HG02943 (cell line): ENCODE measurements around the gene DYNLRB1.

Experiments
- ATAC-seq: cut with Tn5 transposase; IDR thresholded peaks from one replicate; pipeline ENCODE4 v1.9.1; 2021; ENCODE audit warnings: mild to moderate bottlenecking, low read depth, moderate library complexity; ENCODE audit not compliant: unreplicated experiment

DYNLRB1 gene

GRCh38 chr20:34552569-34552968, 36.3 kb downstream of the DYNLRB1 start:
- no peak for ATAC-seq

GRCh38 chr20:34553366-34553867, 37.2 kb downstream of the DYNLRB1 start:
- ATAC-seq, result no peak

GRCh38 chr20:34557936-34558319, 41.7 kb downstream of the DYNLRB1 start:
- no peak for ATAC-seq

GRCh38 chr20:34558320-34559218, 42.3 kb downstream of the DYNLRB1 start, which contains the start of gene MAP1LC3A:
TSS of gene MAP1LC3A (plus strand) at chr20:34558718. CDS start at chr20:34558869, 151 bp downstream.
- no peak for ATAC-seq

GRCh38 chr20:34559311-34560140, 43.3 kb downstream of the DYNLRB1 start:
- no peak for ATAC-seq

- ATAC-seq, result no peak
These were observed 43.9 kb downstream of the DYNLRB1 start for GRCh38 chr20:34560141-34560523.

- no peak for ATAC-seq
These were observed 44.4 kb downstream of the DYNLRB1 start for GRCh38 chr20:34560614-34561013.

- no peak for ATAC-seq
These were observed 45.4 kb downstream of the DYNLRB1 start for GRCh38 chr20:34561661-34562060.

- ATAC-seq, result no peak
These were observed 46.4 kb downstream of the DYNLRB1 start for GRCh38 chr20:34562641-34563040.

- no peak for ATAC-seq
These were observed 48.6 kb downstream of the DYNLRB1 start for GRCh38 chr20:34564833-34565232.

- no peak for ATAC-seq
These were observed 51.0 kb downstream of the DYNLRB1 start for GRCh38 chr20:34566978-34567891.

GRCh38 chr20:34567892-34568865, 52.0 kb downstream of the DYNLRB1 start:
- no peak for ATAC-seq

GRCh38 chr20:34569598-34569997, 53.4 kb downstream of the DYNLRB1 start:
- no peak for ATAC-seq

- no peak for ATAC-seq
These were observed 54.7 kb downstream of the DYNLRB1 start for GRCh38 chr20:34570859-34571306.

- ATAC-seq, result no peak
These were observed 55.5 kb downstream of the DYNLRB1 start for GRCh38 chr20:34571753-34572152.

GRCh38 chr20:34573541-34574300, 57.5 kb downstream of the DYNLRB1 start:
- no peak for ATAC-seq

- no peak for ATAC-seq
These were observed 58.2 kb downstream of the DYNLRB1 start for GRCh38 chr20:34574426-34574825.

GRCh38 chr20:34574861-34575260, 58.6 kb downstream of the DYNLRB1 start:
- no peak for ATAC-seq
